Stimulated activated CD4-positive, alpha-beta T cell treated with anti-CD3 and anti-CD28 coated beads, Interleukin-4, amount 100 ng/mL, for 24 hours (primary cell): ENCODE data around the gene PITX3.
"Not testable (repeated sequence)": the region's sequence is repeated elsewhere in the genome, so short reads cannot be mapped to it uniquely, and the experiment has no call there.

ENCODE experiments used
- DNase-seq: peaks from one replicate; pipeline ENCODE4 v3.0.0-alpha.2; 2020

PITX3 gene

DNA sequence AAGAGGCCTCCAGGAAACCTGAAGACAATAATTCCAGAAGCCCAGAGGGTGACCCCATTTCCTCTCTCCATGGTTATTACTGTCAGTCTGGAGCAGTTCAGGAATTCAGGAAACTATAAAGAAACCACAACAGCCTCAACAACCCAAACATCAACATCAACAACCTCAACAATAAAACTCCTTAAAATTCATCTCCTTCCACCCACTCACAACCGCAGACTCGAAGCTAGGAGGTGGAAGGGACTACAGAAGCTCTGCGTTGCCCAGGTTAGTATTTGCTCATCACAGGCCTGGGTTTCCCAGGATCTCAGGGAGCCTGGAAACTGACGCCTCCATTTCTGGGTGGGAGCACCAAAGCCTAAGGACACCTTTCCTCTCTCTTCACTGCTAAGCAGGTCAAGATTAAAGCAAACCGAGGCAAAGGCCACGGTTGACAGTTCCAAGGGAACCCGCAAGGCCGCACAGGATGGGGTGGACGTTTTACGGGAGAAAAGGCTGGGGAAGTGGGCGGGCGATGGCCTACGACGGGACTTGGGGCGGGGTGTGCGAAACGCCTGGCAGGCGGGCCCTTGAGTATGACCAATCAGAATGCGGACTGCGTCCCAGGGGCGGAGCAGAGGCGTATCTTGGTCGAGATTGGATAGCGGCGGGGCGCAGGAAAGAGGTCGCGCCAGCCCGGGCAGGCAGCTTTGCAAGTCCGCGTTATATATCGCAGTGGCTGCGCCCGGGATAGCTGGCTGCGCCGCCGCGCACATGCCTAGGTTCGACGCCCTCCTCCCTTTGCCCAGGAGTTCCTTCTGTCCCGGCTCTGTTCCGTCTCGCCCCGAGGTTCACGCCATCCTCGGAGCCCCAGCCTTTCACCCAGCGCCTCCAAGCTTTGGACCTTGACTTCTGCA lies 15.4 kb downstream of the PITX3 start, which contains the start of gene ELOVL3:
Gene ELOVL3 (plus strand): TSS at position 654 of the 896 bp plus-strand sequence. CDS start 250 bp downstream, outside the sequence.
- peak; percentile 86 for DNase-seq

DNA sequence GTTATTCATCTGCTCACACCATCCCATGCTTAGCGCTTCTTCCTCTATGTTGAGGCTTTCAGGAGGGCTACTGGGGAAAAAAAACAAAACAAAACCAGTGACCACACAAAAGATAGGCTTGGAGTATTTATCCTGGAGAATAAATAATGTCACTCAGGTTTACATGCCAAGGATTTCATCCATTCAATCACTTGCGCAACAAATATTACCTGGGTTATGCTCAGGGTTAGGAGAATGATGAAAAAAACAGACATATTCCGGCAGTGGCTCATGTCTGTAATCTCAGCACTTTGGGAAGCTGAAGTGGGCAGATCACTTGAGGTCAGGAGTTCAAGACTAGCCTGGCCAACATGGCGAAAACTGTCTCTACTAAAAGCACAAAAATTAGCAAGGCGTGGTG lies 18.5 kb downstream of the PITX3 start:
- DNase-seq = no peak

DNA sequence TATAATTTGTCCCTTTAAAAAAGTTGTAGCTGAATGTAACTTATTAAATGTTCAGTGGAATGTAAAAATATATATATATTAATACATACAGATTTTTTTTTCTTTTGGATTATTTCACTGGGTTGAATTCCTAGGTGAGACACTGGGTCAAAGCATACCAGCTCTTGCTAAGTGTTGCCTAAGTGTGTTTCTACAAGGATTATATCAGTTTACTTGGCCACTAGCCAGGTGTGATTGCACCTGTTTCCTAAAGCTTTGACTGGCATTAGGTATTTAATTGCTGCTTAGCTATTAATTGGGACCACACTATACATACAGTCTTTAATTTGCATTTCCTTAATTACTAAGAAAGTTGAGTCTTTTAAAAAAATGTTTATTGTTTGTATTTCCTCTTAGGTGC lies 20.7 kb downstream of the PITX3 start:
- no peak for DNase-seq

DNA sequence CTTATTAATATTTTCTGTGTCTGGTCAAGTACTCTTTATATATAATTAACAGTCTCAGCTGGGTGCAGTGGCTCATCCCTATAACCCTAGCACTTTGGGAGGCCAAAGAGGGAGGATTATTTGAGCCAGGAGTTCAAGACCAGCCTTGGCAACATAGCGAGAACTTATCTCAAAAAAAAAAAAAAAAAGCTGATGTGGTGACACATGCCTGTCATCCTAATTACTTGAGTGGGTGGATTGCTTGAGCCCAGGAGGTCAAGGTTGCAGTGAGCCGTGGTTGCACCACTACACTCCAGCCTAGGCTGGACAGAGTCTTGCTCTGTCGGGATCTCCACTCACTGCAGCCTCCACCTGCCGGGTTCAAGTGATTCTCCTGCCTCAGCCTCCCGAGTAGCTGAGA lies 21.9 kb downstream of the PITX3 start:
- no peak for DNase-seq

DNA sequence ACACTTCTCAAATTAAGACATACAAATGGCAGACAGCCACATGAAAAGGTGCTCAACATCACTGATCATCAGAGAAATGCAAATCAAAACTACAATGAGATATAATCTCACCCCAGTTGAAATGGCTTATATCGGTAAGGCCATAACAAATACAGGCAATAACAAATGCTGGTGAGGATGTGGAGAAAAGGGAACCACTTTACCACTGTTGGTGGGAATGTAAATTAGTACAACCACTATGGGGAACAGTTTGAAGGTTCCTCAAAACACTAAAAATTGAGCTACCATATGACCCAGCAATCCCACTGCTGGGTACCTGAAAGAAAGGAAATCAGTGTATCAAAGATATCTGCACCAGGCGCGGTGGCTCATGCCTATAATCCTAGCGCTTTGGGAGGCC lies 27.7 kb downstream of the PITX3 start:
- DNase-seq = not testable (repeated sequence)

DNA sequence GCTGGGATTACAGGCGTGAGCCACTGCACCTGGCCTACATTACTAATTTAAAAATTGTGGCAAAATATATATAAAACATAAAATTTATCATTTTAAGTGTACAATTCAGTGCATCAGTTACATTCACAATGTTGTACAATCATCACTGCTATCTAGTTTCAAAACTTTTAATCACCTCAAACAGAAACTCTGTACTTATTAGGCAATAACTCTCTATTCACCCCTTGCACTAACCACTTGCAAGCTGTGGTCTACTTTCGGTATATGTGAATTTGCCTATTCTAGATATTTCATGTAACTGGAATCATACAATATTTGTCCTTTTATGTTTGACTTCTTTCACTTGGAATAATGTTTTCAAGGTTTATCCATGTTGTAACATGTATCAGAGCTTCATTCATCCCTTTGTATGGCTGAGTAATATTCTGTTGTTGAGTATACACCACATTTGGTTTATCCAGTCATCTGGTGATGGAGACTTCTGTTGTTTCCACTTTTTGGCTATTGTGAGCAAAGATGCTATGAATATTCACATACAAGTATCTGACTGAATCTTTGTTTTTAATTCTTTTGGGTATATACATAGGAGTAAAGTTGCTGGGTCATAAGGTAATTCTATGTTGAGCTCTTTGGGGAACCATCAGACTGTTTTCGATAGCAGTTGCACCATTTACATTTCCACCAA lies 29.6 kb downstream of the PITX3 start:
- DNase-seq = no peak

DNA sequence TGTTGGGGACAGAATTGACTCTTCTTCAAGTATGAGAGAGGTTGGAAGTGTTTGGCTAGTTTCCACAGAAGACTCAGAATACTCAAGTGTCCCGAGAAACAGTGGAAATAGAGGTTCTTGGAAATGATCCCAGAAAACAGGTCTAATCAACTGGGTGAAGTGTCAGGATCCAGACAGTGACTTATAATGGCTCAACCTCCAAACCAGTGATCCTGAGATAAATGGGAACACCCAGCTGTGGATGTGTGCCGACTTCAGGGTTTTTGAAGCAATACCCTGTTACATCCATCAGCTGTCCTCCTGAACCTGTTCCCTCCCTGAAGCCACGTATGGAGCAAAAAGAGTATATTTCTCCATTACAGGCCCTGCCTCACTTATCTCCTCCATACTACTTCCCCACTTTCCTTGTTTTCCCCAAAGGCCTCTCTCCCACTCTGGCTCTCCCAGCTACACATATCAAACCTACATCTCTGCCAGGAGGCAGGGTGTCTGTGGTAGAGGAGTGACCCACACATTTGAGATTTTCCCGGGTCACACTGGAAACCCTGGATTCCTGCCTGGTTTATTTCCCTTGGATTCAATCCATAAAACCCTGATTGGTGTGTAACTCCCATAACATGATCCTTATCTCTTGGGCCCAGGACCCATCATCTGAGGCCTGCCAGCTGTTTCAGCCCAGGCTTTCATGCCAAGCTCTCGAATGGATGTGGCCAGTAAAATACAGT lies 32.8 kb downstream of the PITX3 start:
- DNase-seq = no peak

DNA sequence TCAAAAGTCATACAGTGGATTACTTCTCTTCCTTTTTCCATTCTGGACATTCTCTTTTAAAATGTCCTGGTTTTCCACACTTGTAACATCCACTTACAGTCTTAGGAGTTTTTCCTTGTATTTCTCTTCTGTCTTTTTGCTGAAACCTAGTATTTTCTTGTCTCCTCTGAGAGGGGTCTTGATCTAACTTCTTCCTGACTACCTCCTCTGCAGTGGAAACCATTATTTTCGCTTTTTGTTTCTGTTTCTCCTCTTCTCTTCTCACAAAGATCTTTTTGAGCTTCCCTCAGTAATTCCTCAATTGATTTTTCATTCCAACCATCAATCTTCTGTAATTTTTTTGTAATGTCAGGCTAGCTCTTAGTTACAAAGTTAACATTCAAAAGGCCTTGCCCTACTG lies 38.9 kb downstream of the PITX3 start:
- no peak for DNase-seq

DNA sequence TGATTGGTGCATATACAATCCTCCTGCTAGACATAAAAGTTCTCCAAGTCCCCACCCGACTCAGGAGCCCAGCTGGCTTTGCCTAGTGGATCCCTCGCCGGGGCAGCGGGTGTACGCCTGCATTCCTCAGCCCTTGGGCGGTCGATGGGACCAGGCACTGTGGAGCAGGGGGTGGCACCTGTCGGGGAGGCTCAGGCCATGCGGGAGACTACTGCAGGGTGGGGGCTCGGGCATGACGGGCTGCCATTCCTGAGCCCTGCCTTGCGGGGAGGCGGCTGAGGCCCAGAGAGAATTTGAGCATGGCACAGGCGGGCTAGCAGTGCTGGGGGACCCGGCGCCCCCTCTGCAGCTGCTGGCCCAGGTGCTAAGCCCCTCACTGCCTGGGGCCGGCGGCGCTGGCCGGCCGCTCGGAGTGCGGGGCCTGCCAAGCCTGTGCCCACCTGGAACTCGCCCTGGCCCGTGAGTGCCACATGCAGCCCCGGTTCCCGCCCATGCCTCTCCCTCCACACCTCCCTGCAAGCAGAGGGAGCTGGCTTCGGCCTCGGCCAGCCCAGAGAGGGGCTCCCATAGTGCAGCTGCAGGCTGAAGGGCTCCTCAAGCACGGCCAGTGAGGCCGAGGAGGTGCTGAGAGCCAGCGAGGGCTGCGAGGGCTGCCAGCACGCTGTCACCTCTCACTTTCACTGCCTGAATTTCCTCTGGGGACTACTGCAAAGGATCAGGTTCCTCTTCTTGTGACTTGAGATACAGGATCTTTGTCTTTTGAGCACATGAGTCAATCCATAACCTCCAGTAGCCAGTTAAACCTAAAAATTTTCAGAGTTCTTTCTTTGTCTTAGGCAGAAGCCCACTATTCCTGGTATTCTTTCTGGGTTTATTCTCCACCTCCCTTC lies 40.3 kb downstream of the PITX3 start:
- no peak for DNase-seq

DNA sequence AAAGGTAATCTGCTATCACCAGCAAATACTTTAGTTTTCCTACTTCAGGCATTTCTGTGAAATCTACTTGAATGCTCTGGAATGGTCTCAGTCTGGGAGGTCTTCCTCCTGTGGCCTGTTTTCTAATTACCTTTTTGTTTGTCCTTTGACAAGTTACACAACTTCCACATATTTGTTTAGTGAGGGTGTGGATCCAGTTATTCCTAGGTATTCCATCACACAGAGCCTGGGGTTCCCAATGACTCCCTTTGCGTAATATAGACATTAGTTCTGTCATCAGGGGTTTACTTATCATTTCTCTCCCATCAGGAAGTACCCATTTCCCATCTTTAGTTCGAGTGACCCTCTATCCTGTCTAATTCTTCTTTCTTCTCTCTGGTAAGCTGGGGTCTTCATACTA lies 43.3 kb downstream of the PITX3 start:
- DNase-seq = no peak

DNA sequence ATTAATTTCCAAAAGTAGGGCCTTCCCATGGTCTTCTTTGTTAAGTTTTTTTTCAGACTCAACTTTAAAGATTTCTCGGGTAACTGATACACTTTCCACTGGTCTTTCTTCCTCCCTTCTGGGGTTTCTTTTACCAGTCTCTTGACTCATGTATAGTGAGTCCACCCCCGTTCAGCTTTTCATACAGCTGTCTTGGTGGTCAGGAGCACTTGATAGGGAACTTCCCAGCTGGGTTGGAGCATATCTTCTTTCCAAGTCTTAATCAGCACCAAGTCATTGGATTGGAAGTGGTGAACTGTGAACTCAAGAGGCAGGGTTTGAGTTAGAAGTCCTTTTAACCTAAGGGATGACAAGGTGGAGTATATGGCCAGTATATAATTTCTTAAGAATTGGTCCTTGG lies 44.4 kb downstream of the PITX3 start:
- peak; percentile 28 for DNase-seq

DNA sequence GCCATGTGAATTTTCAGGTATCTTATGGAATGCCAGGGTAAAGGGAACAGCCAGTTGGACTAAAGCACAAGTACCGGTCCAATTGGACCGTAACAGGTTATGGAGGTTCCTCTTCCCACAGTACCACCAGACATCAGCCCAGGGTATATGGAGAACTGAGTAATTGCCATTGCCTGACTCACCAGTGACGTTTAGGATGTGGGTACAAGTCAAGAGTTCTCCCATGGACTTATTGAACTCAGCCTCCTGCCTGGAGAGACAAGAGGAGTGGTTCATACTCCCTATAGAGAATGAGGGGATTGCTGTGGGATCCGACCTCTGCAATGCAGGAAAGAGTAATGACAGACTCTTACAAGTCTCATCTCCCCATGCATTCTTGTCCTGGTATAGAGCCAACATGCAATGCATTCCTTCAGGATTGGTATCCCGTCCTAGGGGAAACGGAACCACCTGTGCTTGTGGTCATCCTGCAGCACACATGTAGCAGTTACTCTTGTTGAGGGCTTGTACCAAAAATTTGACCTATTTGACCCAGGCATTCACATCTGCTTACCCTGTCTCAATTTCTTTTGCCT lies 45.9 kb downstream of the PITX3 start:
- no peak for DNase-seq

DNA sequence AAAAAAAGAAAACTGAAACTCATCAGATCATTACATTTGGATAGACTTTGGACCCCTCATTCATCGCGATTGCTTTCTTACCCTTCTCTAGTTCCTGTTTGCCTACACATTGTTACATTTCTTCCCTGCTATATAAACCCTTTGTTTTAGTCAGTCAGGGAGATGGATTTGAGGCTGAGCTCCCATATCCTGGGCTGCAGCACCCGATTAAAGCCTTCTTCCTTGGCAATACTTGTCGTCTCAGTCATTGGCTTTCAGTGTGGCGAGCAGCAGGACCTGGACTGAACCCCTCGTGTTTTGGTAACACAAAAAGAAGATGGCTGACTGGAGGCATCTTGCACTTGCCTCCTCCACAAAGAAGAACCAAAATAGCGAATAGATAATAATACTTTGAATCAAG lies 49.4 kb downstream of the PITX3 start:
- DNase-seq = no peak

DNA sequence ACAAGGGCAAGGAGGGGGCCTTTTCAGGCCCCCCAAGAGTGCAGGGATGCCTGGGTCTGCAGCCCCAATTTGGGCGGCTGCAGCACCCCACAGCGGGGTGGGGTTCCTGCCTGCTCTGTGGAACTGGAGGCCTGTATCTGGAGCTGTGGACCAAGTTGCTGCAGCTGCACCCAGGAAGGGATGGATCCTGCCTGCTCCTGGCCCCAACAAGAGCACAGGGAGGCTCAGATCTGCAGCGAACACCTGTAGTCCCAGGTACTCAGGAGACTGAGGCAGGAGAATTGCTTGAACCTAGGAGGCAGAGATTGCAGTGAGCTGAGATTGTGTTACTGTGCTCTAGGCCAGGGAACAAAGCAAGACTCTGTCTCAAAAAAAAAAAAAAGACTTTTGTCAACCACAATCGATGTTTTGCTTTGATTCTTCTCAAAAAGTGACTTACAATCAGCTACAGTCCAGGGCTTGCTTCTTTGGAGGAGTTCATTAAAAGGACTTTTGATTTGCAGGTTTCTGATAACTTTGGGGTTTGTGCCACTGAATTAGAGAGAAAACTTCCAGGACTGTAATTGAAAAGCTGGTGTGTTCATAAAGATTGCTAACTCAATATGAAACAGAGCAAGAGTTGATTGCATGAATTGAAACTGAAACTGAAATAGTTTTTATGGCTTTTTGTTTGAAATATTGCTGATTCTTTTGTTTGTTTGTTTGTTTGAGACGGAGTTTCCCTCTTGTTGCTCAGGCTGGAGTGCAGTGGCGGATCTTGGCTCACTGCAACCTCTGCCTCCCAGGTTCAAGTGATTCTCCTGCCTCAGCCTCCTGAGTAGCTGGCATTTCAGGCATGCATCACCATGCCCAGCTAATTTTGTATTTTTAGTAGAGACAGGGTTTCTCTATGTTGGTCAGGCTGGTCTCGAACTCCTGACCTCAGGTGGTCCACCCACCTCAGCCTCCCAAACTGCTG lies 52.1 kb downstream of the PITX3 start:
- DNase-seq = not testable (repeated sequence)

DNA sequence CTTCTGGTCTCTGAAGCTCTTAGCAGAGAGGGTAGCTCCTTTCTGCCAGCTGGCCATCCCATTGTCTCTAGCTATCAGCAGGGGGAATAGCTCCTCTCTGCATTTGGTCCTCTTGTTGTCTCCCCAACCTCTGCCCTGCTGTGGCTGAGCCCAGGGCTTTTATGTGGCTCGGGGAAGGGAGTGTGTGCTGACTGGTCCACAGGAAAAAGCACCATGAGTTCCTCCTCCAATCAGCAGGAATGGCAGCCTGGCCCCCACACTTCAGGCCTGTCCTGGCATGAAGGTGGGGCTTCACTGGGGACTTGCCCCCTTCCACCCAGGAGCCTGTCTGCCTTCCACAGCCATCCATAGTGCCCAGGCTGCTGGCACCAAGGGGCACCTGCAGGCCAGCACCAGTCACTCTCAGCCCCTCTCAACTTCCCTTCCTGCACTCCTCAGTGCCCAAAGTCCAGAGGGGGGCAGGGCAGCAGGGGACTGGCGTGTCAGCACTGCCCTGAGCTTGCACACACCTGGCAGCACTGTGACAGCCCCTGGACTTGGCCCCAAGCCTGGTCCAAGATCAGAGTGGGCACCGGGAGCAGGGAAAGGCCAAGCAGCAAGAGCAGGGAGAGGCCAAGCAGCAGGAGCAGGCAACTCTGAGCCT lies 52.9 kb downstream of the PITX3 start:
- DNase-seq = no peak

DNA sequence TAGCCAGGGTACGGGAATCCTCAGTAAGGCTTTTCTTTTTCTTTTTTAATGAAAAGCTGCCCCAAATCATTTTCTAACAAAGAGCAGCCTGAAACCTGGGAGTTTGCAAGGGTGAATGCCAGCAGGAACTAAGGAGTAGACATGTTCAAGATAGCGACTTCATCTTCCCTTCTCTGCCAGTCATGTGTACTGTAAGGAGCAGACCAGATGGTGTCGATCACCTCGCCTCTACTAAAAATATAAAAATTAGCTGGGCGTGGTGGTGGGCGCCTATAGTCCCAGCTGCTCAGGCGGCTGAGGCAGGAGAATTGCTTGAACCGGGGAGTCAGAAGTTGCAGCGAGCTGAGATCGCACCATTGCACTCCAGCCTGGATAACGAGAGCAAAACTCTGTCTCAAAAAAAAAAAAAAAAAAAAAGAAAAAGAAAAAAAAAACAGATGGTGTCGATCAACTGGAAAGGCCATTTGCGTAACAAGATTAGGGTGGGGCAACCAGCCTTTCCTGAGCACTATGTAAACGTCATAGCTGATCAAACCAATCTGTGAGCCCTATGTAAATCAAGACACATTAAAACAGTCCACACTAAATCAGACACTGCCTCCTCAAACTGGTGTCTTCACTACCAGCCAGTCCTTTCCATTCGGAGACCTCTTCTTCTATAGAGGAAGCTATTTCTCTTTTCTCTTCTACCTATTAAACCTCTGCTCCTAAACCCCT lies 55.3 kb downstream of the PITX3 start:
- no peak for DNase-seq

DNA sequence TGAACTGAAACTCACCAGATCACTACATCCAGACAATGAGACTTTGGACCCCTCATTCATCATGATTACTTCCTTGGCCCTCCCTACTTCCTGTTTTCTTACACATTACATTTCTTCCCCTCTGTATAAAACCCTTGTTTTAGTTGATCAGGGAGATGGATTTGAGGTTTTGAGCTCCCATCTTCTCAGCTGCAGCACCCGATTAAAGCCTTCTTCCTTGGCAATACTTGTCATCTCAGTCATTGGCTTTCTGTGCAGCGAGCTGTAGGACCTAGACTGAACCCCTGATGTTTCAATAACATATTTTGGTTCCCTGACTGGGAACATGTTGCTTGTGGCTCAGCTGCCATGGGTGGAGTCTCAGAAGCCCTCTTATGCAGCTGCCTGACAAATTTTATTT lies 56.0 kb downstream of the PITX3 start:
- no peak for DNase-seq

DNA sequence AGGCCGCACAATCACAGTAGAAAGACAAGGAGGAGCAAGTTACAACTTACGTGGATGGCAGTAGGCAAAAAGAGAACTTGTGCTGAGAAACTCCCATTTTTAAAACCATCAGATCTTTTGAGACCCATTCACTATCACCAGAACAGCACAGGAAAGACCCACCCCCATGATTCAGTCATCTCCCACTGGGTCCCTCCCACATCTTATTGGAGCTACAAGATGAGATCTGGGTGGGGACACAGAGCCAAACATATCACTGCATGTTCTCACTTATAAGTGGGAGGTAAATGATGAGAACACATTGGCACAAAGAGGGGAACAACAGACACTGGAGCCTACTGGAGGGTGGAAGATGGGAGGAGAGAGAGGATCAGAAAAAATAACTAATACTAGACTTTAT lies 56.7 kb downstream of the PITX3 start:
- DNase-seq = no peak
